GM19240 (cell line): ENCODE measurements around the gene IL24.
"Not testable (repeated sequence)": the region's sequence is repeated elsewhere in the genome, so short reads cannot be mapped to it uniquely, and the experiment has no call there.

Experiments
- DNase-seq: peaks from one replicate; pipeline ENCODE4 v3.0.0; 2011; ENCODE audit warnings: low spot score; ENCODE audit not compliant: insufficient read length

IL24 gene, protein sequence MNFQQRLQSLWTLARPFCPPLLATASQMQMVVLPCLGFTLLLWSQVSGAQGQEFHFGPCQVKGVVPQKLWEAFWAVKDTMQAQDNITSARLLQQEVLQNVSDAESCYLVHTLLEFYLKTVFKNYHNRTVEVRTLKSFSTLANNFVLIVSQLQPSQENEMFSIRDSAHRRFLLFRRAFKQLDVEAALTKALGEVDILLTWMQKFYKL

DNA sequence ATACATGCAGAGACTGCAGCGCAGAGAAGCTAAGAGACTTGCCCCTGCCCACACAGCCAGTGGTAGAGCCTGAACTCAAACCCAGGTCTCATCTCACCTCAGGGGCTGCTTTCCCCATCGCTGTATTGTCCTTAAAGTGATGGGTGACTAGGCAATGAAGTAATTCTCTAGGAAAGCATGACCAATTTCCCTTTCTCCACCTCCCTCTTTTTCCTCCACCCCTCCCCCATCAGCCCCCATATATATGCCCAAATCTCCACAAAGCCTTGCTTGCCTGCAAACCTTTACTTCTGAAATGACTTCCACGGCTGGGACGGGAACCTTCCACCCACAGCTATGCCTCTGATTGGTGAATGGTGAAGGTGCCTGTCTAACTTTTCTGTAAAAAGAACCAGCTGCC, at the start of gene IL24:
Gene IL24, plus strand, starts transcription at position 269 of the 400 bp plus-strand sequence. CDS start 390 bp downstream, outside the sequence.
- DNase-seq = no peak

DNA sequence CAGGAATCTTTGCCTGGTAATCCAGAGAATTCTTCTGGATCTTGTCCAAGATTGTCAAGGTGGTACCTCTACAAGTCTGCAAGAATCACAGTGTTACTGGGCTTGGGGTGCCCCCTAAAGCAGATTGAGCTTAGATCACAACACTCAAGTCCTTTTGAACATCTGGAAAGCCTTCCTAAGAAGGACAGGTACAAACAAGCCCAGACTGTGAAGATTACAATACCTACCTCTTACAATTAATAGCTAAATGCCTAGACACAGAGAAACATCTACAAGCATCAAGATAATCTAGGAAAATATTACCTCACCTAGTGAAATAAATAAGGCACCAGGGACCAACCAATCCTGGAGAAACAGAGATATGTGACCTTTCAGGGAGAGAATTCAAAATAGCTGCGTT, 49.3 kb upstream of the IL24 start:
- no peak for DNase-seq

DNA sequence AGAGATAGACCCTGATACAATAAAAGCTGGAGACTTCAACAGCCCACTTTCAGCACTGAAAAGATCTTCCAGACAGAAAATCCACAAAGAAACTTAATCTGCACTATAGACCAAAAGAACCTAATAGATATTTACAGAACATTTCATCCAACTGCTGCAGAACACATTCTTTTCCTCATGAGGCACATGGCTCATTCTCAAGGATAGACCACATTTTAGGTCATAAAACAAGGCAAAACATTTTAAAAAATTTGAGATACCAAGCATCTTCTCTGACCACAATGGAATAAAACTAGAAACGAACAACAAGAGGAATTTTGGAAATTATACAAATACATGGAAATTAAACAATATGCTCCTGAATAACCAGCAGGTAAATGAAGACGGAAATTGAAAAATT, 46.8 kb upstream of the IL24 start:
- DNase-seq = no peak

DNA sequence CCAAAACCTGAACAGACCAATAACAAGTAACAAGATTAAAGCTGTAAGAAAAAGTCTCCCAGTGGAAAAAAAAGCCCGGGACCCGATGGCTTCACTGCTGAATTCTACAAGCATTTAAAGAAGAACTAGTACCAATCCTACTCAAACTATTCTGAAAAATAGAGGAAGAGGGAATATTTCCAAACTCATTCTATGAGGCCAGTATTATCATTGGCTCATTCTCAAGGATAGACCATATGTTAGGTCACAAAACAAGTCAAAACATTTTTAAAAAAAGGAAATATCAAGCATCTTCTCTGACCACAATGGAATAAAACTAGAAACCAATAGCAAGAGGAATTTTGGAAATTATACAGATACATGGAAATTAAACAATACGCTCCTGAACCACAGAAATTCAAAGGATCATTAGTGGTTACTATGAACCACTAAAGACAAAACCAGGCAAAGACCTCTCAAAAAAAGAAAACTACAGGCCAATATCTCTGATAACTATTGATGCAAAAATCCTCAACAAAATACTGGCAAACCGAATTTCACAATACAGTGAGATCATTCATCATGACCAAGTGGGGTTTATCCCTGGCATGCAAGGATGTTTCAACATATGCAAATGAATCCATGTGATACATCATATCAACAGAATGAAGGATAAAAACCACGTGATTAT, 45.8 kb upstream of the IL24 start:
- DNase-seq = no peak

DNA sequence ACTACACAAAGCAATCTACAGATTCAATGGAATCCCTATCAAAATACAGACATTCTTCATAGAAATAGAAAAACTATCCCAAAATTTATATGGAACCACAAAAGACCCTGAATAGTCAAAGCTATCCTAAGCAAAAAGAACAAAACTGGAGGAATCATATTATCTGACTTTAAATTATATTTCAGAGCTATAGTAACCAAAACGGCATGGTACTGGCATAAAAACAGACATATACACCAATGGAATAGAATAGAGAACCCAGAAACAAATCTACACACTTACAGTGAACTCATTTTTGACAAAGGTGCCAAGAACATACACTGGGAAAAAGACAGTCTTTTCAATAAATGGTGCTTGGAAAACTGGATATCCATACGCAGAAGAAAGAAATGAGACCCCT, 44.6 kb upstream of the IL24 start:
- not testable (repeated sequence) for DNase-seq

DNA sequence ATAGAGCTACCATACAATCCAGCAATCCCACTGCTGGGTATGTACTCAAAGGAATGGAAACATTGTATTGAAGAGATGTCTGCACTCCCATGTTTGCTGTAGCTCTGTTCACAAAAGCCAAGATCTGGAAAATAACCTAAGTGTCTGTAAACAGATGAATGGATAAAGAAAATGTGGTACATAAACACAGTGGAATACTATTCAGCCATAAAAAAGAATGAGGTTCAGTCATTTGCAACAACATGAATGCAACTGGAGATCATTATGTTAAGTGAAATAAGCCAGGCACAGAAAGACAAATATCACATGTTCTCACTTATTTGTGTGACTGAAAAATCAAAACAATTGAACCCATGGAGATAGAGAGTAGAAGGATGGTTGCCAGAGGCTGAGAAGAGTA, 43.5 kb upstream of the IL24 start:
- not testable (repeated sequence) for DNase-seq

DNA sequence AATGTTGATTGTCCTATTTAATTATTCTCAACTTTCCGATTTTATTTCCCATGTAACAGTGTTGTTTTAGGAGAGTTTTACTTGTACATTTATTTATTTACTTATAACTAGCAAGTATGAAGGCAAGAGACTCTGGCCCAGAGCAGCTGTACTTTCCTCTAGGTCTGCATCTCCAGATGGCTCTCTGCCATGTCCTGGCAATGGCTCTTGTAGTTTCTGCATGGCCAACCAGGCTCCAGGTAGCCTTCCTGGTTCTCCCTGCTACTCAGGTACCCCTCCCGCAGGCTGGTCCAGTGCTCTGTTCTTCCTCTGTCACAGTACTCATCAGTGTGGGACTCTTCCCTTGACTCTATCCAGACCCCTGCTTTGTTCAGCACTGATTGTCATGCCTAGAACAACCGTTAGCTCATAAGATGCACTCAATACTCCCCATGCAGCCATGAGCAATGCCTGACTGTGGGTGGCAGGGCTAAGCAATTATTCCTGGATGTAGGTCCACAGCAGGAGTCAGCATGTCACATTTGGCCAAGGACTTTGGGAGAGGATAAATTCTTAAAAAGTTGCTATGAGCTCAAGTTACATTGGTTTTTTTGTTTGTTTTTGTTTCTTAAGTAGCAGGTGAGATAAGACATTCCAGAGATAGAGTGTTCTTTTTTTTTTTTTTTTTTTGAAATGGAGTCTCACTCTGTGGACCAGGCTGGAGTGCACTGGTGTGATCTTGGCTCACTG, 42.7 kb upstream of the IL24 start:
- no peak for DNase-seq

DNA sequence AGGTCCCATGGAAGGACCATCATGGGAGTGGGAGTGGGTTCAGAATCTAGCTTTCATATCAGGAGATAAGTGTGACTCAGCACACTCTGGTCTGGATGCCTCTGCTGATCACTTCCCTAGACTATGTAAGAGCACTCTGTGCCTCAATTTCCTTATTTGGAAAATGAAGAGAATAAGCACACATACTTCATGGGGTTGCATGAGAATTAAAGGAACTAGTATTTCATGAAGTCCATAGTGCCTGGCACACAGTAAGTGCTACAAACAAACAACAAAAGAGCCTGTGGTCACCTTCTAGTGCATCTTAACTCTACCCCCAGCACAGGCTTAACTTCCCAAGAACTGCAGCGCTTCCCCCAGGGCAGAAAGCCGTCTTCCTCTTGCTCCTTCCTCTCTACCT, 41.4 kb upstream of the IL24 start:
- DNase-seq = no peak

DNA sequence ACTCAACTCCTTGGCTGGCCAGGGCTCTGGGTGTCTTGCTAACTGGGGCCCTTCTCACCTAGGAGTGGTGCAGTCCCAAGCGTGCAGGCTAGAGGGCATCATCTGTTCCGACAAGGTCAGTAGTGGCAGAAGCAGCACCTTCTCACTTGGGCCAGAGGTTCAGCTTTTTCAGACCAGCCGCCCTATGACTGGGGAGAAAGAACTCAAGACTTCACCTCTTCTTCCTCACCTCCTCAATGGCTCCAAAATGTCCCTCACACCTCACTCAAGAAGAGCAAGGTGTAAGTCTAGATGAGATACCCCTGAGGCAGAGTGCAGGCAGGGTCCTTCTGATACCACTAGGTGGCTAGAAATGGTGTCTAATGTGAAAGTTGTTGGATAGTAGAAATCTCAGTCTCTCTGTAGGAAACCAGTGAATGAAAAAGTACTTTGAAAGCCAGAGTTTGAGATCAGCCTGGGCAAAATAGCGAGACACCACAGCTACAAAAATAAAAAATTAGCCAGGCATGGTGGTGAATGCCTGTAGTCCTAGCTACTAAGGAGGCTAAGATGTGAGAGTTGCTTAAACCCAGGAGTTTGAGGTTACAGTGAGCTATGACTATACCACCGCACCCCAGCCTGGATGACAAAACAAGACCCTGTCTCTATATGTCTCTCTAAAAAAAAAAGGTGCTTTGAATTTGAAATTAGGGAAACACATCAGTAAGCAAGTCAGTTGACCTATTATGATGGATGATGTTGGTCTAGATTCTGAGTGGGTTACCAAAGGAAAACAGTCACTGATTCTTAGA, 40.4 kb upstream of the IL24 start:
- no peak for DNase-seq

DNA sequence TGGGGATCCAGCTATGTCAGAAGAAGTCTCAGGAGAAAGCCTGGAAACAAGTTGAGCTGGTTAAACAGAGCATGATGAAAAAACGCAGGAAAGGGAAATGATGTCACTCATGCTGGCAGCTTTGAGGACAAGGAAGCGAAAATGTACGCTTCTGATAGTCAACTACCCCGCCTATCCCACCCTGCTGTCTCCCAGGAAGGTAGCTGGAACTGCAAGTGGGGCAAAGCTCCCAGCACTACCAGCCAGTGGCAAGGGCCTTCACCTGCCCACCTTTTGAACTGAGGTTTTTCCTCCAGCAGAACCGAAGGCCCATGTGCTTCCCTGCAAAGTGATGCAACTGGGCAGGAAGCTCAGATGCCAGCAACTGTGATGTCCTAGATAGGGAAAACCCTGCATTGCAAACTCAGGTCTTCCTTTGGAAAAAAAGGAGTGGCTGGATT, 38.1 kb upstream of the IL24 start:
- no peak for DNase-seq

DNA sequence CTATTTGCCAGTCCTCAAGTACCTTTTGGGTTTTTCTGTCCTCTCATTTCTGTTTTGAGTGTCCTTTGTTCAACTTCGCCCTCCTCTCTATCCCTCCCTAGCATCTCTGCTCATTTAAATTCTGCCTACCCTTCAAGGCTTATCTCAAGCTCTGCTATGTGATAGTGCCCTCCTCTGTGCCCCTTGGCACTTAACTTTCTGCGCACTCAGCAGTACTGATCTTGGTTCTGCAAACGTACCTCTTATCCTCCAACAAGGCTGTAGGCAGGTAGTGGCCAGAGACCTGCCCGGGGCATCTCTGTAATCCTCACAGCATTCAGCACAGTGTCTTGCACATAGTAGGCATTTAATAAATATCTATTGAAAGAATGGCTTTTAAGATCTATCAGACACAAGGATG, 37.1 kb upstream of the IL24 start:
- no peak for DNase-seq

DNA sequence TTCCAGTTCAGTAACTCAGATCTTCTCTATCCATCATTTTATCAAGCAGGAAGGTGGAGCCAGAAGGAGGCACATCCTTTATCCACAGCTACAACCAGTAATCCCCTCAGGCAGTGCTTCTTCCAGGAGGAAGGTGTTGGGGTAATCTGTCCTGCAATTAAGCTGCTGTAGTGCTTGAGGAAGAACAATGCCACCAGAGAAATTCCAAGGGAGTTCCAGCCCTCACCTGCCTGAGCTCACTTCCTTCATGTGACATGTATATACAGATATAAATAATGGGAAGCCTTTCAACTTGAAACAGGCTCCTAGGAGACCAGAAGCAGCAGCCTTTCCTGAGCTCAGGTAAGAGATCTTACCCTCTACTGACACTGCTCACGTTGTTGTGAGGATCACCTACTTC, 34.0 kb upstream of the IL24 start:
- no peak for DNase-seq

DNA sequence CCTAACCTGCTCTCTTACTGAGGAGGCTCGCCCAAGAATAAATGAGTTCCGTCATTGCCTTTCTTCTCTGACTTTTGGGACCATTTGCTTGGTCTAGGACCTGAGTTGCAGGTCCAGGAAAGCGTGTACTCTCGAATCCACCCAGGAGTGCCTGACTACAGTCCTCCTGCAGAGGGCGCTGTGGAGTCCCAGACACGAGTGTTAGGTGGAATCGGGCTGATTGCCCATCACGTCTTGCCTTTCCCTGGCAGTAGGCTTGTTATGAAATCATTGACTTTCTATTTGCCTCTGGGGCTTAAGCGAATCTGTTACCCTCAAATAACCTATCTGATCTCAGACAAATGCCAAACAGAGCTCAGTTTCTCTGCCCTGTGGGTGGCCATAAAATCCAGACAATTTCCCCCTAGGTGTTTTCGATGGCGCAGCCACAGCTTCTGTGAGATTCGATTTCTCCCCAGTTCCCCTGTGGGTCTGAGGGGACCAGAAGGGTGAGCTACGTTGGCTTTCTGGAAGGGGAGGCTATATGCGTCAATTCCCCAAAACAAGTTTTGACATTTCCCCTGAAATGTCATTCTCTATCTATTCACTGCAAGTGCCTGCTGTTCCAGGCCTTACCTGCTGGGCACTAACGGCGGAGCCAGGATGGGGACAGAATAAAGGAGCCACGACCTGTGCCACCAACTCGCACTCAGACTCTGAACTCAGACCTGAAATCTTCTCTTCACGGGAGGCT, 32.1 kb upstream of the IL24 start, which contains the start of gene IL20:
Gene IL20, plus strand, starts transcription at position 685 of the 733 bp plus-strand sequence. CDS start 230 bp downstream, outside the sequence.
- DNase-seq = peak; percentile 34

DNA sequence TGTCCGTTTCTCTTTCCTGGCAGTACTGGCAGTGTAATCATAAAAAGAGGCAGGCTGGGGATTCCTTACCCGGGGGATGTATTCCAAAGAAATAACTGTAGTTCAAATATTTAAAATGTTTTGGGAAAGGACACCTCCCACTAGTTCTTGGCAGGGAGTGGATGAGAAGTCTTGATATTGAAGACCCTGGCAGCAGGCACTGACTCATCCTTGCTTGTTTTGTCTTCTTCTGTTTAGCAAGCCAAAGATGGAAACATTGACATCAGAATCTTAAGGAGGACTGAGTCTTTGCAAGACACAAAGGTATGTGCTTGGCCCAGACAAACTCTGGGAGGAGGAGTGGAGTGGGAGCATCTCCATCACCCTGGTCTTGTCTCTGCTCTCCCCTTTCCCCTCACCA, 31.2 kb upstream of the IL24 start:
- no peak for DNase-seq

DNA sequence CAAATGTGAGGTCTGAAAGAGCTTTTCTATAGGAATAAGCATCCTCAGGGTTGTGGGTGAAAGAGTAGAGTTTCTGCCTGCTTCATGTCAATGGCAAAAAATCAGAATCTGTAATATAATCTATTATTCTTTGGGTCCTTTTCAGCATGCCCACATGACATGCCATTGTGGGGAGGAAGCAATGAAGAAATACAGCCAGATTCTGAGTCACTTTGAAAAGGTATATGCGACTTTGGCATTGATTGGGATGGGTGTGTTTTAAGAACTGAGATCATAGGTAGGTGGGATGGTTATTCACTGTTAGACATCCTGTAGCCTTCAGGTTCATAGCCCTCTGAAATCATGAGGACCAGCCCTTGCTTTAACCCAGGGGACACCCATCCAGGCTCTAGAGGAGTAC, 30.0 kb upstream of the IL24 start:
- no peak for DNase-seq

DNA sequence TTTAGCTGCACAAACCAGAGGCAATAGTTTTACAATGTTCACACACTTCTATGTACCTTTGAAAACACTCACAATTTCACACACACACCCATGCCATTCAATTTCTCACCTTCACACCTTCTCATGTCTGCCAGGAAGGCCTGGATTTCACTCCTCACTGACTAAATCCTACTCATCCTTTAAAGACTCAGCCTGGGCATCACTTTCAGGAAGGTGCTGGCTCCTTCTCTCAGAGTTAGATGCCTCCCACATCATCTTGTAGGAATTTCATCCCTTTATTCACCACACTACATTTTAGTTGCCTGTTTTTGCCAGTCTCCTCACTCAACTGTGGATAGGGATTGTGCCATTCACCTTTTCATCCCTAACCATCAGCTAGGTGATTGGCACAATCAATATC, 29.5 kb upstream of the IL24 start:
- DNase-seq = no peak

DNA sequence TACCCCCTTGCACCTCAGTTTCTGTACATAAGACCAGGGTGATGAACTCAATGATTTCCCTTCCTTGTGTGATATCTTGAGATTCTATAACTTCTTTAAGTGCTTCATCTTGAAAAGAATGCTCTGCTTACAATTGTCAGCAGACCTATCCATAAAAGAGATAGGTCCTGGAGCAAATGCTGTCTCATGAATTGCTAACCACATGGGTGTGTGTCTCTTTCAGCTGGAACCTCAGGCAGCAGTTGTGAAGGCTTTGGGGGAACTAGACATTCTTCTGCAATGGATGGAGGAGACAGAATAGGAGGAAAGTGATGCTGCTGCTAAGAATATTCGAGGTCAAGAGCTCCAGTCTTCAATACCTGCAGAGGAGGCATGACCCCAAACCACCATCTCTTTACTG, 29.0 kb upstream of the IL24 start:
- no peak for DNase-seq

DNA sequence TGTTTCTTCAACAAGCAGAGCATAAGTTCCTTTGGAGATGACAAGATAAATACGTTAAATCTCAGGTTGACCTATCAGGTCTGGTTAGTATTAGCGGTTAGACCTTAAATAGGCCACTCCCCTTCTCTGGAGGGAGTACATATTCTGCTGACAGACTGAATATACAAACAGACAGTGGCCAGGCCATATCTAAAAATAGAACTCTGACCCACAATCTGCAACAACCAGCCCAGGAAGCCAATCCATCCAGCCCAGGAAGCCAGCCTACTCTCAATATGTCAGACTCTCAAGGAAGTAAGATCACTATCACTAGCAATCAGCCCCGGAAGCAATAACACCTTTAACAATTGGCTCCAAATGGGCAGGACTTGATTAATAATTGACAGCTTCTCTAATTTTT, 25.1 kb upstream of the IL24 start:
- no peak for DNase-seq

DNA sequence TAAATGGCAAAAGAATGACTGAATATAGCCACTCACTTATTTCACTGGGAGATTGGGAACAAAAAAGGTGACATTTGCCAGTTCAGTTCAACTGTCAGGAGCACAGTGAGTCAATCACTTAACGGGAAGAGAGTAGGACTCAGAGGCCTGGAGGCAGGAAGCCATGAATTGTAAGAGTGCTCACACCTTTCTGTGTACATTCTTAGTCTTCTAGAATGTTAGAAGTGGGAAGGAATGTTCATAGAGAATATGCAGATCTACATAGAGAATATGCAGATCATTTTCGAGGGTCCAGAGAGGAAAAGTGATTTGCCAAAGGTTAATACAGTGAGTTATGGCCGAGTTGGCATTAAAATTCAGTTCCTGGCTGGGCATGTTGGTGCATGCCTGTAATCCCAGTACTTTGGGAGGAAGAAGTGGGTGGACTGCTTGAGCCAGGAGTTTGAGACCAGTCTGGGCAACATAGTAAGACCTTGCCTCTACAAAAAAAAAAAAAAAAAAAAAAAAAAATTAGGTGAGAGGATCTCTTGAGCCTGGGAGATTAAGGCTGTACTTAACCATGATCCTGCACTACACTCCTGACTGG, 23.5 kb upstream of the IL24 start:
- no peak for DNase-seq

DNA sequence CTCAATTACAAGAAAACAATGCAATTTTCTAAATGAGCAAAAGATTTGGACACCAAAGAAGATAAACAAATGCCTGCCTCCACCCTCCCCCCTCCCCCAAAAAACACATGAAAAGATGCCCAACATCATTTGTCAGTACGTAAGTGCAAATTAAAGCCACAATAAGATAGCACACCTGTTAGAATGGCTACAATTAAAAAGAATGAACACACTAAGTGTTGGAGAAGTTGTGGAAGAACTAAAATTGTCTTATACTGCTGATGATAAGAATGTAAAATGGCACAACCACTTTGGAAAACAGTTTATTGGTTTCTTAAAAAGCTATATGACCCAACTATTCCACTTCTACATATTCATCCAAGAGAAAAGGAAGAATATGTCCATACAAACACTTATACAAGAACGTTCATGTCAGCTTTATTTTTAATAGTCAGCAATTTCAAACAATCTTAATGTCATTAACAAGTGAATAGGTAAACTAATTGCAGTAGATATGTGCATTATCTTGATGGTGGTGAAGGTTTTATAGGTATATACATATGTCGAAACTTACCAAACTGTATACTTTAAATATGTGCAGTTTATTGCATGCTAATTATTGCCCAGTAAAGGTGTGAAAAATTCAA, 21.4 kb upstream of the IL24 start:
- no peak for DNase-seq
